Coronary artery (tissue), 2 donors: ENCODE results near the gene TAF1.
"Not testable (repeated sequence)": the region's sequence is repeated elsewhere in the genome, so short reads cannot be mapped to it uniquely, and the experiment has no call there.

Experiments
- DNase-seq: peaks from one replicate; pipeline ENCODE4 v3.0.0-alpha.2; 2017; ENCODE audit warnings: low spot score
- H3K27ac ChIP-seq, 2 donors: fragments of 200-600 bp; sonication (generic); one replicate each; pipeline ENCODE4 v1.5.1; 2016 to 2019
- H3K4me3 ChIP-seq: fragments of 200-600 bp; sonication (generic); 2 replicates; pipeline ENCODE4 v1.5.1; 2016; ENCODE audit warnings: mild to moderate bottlenecking, moderate library complexity
- TF ChIP-seq, protein P1 (sequence below): fragments of 200-600 bp; sonication (generic); IDR thresholded peaks from one replicate; pipeline ENCODE4 v1.5.1; 2019; ENCODE audit warnings: antibody characterized with exemption

The TAF1 gene, protein sequence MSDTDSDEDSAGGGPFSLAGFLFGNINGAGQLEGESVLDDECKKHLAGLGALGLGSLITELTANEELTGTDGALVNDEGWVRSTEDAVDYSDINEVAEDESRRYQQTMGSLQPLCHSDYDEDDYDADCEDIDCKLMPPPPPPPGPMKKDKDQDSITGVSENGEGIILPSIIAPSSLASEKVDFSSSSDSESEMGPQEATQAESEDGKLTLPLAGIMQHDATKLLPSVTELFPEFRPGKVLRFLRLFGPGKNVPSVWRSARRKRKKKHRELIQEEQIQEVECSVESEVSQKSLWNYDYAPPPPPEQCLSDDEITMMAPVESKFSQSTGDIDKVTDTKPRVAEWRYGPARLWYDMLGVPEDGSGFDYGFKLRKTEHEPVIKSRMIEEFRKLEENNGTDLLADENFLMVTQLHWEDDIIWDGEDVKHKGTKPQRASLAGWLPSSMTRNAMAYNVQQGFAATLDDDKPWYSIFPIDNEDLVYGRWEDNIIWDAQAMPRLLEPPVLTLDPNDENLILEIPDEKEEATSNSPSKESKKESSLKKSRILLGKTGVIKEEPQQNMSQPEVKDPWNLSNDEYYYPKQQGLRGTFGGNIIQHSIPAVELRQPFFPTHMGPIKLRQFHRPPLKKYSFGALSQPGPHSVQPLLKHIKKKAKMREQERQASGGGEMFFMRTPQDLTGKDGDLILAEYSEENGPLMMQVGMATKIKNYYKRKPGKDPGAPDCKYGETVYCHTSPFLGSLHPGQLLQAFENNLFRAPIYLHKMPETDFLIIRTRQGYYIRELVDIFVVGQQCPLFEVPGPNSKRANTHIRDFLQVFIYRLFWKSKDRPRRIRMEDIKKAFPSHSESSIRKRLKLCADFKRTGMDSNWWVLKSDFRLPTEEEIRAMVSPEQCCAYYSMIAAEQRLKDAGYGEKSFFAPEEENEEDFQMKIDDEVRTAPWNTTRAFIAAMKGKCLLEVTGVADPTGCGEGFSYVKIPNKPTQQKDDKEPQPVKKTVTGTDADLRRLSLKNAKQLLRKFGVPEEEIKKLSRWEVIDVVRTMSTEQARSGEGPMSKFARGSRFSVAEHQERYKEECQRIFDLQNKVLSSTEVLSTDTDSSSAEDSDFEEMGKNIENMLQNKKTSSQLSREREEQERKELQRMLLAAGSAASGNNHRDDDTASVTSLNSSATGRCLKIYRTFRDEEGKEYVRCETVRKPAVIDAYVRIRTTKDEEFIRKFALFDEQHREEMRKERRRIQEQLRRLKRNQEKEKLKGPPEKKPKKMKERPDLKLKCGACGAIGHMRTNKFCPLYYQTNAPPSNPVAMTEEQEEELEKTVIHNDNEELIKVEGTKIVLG (N-terminal part only)

DNA sequence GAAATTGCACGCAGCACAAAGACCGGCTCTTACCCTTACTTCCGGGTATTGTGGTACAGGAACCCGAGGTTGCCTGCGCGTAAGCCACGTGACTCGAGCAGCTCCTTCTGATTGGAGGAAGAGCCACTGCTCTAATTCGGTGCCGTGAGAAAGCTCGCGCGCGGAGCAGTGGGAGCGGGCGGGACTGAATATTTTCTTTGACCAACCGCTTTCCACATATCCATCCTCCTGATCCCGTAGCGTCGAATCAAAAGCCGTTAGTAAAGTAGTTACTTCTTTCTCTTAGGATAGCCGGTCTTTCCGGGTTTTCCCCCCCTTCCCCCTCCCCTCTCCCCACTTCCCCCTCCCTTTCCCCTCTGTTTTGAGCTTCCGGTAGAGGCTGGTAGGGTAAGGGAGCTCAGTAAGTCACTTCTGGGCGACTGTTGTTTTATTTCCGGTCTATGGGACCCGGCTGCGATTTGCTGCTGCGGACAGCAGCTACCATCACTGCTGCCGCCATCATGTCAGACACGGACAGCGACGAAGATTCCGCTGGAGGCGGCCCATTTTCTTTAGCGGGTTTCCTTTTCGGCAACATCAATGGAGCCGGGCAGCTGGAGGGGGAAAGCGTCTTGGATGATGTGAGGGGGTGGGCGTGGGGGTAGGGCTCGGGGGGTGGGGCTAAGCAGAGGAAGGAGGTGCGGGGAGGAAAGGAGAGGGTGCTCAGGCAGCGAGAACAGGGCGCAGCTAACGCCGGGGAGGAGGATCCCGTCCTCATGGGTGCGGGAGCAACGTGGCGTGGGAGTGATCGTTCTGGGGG is at the start of gene TAF1:
Gene TAF1, plus strand, starts transcription at position 483 of the 799 bp plus-strand sequence. Its CDS starts 18 bp downstream, at position 501.
- TF ChIP-seq, protein P1, sequence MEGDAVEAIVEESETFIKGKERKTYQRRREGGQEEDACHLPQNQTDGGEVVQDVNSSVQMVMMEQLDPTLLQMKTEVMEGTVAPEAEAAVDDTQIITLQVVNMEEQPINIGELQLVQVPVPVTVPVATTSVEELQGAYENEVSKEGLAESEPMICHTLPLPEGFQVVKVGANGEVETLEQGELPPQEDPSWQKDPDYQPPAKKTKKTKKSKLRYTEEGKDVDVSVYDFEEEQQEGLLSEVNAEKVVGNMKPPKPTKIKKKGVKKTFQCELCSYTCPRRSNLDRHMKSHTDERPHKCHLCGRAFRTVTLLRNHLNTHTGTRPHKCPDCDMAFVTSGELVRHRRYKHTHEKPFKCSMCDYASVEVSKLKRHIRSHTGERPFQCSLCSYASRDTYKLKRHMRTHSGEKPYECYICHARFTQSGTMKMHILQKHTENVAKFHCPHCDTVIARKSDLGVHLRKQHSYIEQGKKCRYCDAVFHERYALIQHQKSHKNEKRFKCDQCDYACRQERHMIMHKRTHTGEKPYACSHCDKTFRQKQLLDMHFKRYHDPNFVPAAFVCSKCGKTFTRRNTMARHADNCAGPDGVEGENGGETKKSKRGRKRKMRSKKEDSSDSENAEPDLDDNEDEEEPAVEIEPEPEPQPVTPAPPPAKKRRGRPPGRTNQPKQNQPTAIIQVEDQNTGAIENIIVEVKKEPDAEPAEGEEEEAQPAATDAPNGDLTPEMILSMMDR: no peak
- H3K27ac ChIP-seq: peak within 1 kb of the TSS; percentile 79 to 91
- peak within 1 kb of the TSS; percentile 85 for H3K4me3 ChIP-seq
- DNase-seq: peak; percentile 95

DNA sequence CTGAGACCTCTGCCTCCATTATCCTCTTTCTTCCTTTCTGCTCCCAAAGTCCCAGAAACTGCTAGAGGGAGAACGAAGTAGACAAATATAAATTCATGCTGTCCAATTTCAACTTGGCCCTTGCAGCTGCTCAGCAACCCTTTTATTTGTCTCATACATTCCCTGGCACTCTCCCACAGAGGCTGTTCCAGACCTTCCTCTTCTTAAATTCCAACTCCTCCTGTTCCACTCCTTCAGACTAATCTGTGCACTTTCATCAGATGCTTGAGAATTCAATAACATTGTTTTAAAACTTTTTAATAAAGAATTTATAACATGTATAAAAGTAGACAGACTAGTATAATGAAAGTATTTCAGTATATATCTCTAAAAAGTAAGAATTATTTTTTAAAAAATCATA is 49.2 kb upstream of the TAF1 start:
- DNase-seq, H3K4me3 ChIP-seq: not testable (repeated sequence)
- H3K27ac ChIP-seq: peak overlapping the region in 1 of 2 donors; percentile 48

DNA sequence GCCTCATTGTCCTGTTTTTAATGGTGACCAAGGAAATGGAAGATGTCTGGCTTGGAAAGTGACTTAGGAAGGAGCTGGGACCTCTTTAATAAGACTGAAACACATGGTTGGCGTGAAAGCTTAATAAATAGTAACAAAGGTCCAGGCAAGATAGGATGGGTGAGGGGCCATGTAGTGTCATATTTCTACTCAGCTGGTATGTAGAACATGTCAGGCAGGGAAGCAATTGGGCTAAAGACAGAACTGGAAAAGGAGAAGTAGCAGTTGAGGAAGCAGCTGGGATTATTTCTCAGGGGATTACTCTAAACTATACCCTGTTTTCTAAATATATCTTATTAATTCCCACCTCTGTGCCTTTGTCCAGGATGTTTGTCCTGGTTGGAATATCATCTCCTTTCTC is 46.0 kb upstream of the TAF1 start:
- Histone ChIP-seq H3K4me3 (no peak overlapping the region), H3K27ac (no peak overlapping the region)
- TF ChIP-seq, protein P1: no peak
- DNase-seq: no peak

DNA sequence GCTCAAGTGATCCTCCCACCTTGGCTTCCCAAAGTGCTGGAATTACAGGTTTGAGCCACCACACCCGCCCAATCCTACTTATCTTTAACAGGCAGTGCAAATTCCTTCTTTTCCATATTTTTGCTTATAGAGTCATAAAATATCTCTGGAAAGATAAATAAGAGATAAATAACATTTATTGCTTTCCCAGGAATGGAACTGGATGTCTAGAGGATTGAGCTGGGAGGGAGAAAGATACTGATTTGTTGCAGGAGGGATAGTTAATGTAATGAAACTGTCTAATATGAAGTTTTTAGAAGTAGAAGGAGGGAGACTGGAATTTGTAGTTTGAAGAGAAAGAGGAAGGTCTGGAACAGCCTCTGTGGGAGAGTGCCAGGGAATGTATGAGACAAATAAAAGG is 44.4 kb upstream of the TAF1 start:
- no peak for DNase-seq
- Histone ChIP-seq H3K4me3 (no peak overlapping the region), H3K27ac (no peak overlapping the region)
- TF ChIP-seq, protein P1: no peak

DNA sequence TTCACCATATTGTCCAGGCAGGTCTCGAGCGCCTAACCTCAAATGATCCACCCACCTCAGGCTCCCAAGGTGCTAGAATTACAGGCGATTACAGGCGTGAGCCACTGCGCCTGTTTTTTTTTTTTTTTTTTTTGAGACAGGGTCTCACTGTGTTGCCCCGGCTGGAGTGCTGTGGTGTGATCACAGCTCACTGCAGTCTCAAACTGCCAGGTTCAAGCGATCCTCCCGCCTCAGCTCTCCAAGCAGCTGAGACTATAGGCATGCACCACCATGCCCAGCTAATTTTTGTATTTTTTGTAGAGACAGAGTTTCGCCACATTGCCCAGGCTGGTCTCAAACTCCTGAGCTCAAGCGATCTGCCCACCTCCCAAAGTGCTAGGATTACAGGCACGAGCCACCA is 41.7 kb upstream of the TAF1 start:
- DNase-seq, H3K27ac ChIP-seq, H3K4me3 ChIP-seq: not testable (repeated sequence)

DNA sequence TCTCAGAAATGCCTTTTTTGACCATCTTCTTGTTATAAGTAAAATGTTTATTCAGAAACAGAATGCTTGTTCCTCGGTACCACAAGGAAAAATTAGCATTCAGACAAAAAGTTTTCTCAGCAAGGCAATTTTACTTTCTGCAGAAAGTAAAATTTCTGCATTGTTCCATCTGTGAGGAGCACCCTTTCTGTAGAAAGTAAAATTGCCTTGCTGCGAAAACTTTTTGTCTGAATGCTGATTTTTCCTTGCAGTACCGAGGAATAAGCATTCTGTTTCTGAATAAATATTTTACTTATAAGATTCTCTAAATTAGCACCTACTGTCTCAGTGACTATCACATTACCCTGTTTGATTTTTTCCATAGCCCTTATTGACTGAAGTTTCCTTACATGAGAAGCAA is 39.8 kb upstream of the TAF1 start:
- H3K27ac ChIP-seq: no peak overlapping the region
- H3K4me3 ChIP-seq: no peak overlapping the region
- no peak for DNase-seq
- TF ChIP-seq, protein P1: no peak

DNA sequence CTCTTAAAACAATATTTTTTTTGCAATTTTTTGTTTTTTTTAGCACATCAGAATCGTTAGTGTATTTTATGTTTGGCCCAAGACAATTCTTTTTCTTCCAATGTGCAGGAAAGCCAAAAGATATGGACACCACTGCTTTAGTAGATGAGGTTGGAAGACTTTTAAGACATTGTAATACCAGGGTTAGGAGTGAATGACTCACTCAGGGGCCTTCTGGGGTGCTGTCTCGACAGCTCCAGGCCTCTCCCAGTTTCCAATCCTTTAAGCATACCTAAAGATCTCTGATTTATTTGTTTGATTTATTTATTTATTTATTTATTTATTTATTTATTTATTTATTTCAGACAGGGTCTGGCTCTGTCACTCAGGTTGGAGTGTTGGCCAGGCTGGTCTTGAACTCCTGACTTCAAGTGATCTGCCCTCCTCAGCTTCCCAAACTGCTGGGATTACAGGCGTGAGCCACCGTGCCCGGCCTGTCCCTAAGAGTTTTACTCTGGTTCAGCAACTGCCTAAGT is 16.9 kb upstream of the TAF1 start:
- DNase-seq, H3K4me3 ChIP-seq, H3K27ac ChIP-seq: not testable (repeated sequence)

DNA sequence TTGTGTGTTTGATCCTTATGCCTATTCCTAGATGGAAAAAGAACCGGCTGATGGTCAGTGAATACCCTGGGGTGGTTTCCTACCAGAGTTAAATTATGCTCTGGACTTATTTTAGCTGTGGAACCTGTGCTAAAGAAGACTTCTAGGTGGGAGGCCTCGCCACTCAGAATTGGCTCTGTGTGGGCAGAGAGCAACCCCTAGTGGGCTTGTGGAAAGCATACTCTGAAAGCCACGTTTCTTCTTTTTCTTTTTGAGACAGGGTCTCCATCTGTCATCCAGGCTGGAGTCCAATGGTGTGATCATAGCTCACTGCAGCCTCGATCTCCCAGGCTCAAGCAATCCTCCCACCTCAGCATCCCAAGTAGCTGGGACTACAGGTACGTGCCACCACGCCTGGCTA is 16.3 kb upstream of the TAF1 start:
- not testable (repeated sequence) for H3K4me3 ChIP-seq, DNase-seq, H3K27ac ChIP-seq

DNA sequence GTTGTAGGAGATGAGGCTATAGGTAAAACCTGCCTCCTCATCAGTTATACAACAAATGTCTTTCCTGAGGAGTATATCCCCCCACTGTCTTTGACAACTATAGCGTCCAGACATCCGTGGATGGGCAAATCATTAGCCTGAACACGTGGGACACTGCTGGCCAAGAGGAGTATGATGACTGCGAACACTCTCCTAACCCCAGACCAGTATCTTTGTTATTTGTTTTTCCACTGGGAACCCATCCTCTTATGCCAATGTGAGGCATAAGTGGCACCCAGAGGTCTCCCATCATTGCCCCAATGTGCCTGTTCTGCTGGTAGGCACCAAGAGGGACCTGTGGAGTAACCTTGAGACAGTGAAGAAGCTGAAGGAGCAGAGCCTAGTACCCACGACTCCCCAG is 13.7 kb upstream of the TAF1 start:
- not testable (repeated sequence) for H3K27ac ChIP-seq, DNase-seq, H3K4me3 ChIP-seq
